ENCODE results near the gene RFWD3.

The RFWD3 gene

GRCh38 chr16:74617206-74617788 lies 49.4 kb downstream of the RFWD3 start:
- no peak for DNase-seq

DNA sequence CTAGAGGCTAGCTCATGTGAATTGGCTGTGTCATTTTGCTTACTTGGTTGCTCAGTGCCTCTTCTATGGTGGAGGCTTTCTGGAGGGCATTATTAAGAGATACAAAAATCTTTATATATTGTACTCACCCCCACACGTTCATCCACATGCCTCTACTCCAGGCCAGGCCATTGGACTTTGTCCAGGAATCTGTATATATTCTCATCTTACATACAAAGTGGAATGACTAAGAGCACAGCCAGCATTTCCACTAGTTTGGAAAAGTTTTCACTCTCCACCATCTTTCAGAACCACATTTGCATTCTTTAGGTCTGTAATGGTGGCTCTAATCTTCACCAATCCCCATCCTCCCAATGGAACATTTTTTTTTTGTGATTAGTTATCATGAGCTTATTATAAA lies 55.0 kb downstream of the RFWD3 start:
- no peak for DNase-seq

DNA sequence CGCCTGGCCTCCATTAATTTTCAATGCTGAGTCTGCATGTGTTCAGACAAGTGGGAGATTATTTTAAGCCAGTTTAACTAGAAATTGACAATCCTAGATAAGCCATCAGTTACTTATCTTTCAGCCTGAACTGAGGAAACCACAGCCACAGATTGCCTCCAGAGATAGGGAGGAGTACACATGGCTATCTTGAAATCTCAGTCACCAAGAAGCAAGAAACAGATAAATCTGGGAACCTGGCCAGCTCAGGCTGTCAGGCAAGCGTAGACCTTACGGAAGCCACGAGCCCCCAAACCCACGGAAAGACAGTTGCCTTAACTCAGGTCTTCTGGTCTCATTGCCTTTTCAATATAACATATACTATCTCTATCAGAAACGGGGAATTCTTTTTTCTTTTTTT lies 57.7 kb downstream of the RFWD3 start:
- DNase-seq, result no peak

GRCh38 chr16:74608381-74608780 lies 58.3 kb downstream of the RFWD3 start:
- DNase-seq, result no peak

DNA sequence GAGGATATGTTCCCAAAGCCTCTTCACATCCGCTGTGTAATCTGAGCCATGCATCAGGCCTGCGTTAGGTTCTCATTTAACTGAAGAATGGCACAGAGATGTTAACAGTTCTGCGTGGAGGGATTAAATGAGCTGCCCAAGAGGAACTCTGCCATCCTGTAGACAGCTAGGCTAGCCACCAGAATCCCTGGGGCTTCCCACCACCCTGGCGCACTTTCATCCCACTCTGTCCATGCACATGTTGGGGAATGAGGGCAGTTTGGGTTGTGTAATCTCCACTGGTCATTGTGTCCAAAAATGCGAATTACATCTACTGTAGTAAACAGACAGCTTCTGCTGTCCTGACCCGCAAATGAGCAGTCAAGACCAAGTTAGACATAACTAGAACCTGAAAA lies 58.7 kb downstream of the RFWD3 start:
- no peak for DNase-seq

- no peak for DNase-seq
Observed at GRCh38 chr16:74607310-74607961, 59.2 kb downstream of the RFWD3 start.

DNA sequence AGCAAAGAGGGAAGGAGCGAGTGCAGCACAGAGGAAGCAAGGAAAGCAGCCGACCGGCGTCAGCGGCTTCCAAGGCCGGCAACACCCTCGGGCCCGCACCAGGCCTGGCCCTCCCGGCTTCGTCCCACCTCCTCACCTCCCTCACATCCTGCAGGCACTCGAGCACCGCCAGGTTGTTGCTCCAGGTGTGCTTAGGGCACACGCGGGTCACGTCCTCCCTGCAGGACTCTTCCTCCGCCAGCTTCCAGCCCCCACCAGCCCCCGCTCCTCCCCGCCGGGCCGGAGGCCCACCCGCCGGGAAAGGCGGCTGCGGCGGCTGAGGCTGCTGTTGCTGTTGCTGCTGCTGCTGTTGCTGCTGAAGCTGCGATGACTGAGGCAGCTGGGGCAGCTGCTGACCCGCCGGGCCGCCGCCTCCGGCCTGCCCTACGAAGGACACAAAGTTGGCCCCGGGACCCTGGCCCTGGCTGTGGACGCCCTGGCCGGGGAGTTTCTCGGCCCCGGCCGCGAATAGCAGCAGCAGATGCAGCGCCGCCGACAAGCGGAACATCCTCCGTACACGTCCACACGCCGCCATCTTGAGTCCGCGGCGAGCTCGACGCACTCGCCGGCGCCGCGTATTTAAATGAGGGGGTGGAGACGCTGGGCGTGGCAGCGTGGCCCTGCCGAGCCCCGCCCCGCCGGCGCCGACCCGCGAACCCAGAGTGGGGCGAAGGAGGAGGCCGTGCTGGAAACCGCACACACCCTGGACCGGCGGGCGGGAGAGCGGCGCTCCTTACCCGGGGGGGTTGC lies 60.0 kb downstream of the RFWD3 start, which contains the start of gene GLG1:
GLG1 (minus strand) TSS at position 594 of the 789 bp plus-strand sequence; CDS start at position 574, 20 bp downstream.
- peak; percentile 92 for DNase-seq

DNA sequence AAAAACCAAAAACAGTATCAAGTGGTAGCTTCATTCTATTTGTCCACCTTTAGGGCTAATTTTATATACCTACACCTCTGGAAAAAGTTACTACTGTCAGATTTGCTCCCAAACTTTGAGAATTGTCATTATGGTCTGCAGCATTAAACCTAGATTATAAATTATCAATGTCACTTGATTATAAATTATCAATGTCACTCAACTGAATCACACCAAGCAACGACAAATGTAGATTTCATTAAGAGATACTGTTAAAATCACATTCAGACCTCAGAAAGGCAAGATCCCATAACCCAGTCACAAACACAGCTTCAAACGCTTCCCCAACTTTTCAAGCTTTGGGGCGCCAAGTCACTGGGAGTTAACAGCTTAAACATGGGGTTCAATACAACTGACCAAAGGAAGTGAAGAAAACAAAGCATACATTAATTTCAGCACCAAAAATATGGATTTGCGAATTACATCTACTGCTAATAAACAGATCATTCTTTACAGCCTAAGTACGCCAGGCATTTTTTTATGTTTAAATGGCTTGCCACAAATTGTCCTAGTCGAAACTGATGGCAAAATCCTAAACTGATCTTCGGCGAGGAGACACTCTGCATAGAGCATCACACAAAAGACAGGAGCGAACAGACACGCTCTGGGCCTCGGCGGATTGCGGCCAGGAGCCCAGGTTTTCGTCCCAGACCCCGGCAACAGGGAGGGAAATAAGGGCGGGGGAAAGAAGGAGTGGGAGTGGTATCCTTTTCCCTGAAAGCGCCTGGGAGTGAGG lies 60.7 kb downstream of the RFWD3 start:
- DNase-seq, result no peak

DNA sequence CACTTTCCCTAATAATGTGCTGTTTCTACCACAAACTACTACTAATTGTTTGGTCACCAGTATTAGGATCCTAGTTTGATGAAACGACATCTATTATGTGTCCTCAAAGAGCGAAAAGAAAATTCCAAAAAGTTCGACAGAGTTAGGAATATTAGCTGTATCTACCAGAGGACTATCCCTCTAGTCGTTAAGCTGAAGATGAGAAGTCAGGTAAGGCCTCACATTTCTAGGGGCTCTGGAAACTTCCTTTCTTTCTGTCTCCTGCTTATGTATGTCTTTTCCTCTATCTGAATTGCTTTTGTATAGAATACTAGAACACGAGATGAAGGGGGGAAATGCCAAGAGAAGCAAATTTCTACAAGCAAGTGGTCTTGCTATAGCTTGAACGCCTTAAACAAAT lies 61.3 kb downstream of the RFWD3 start:
- DNase-seq, result no peak

- DNase-seq, result no peak
Observed at GRCh38 chr16:74603848-74604247, 62.8 kb downstream of the RFWD3 start.

DNA sequence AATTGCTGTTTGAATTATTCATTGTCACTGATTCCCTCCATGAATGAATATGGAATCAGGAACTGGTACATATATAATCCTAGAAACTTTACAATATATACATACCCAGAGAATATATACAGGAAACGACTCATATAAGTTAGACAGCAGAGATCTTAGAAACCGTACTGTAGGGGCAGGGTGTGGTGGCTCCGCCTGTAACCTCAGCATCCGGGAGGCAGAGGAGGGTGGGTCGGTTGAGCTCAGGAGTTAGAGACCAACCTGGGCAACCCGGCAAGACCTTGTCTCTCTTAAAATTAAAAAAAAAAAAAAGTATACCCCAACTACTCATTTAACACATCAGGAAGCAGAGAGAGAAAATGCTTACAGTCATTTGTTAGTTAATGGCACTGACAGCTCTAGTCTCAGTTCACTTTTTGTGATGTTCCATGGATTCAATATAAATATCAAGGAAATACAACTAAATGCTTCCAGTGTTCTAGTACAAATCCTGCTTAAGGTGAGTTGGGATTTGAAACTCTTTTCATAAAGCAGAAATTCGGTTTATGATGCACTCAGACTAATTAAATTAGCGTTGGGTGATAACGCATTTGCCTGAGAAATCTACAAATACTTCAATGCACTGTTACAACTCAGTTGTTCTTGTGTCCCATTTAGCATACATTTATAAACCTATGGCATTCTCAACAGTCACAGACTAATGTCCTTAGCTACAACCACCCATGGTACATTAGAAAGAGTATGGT lies 65.4 kb downstream of the RFWD3 start:
- DNase-seq, result peak; percentile 25

DNA sequence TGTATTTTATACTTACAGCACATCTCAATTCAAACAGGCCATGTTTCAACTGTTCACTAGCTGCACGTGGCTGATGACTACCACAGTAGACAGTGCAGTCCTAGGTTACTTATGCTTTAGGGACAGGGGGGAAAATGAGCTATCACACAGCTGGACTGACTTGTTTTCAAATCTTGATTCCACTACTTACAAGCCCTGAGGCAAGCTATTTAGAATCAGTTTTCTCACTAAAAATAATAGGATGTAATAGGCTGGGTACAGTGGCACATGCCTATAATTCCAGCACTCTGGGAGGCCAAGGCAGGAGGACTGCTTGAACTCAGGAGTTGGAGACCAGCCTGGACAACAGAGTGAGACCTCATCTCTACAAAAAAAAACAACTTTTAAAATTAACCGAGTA lies 70.1 kb downstream of the RFWD3 start:
- no peak for DNase-seq

- DNase-seq, result no peak
Observed at GRCh38 chr16:74592847-74593246, 73.8 kb downstream of the RFWD3 start.

- DNase-seq, result no peak
Observed at GRCh38 chr16:74591876-74592650, 74.6 kb downstream of the RFWD3 start.

DNA sequence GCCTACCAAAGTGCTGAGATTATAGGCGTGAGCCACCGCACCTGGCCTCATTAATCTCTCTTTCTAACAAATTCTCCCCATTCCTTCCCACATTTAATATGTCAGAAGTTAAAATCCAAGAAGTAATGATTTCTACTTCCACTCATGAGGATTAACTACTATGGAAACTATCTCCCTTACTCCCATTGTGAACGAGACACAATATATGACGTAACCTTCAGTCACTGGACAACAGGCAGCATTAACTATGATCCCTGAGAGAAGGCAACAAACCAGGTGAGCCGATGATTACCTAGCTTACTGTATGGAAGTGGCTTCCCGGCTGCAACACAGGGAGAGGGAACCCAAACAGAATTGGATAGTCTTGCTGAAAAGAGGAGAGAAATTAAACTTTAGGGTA lies 79.7 kb downstream of the RFWD3 start:
- no peak for DNase-seq

- no peak for DNase-seq
Observed at GRCh38 chr16:74585846-74586443, 80.7 kb downstream of the RFWD3 start.

GRCh38 chr16:74583926-74584666 lies 82.6 kb downstream of the RFWD3 start:
- no peak for DNase-seq

DNA sequence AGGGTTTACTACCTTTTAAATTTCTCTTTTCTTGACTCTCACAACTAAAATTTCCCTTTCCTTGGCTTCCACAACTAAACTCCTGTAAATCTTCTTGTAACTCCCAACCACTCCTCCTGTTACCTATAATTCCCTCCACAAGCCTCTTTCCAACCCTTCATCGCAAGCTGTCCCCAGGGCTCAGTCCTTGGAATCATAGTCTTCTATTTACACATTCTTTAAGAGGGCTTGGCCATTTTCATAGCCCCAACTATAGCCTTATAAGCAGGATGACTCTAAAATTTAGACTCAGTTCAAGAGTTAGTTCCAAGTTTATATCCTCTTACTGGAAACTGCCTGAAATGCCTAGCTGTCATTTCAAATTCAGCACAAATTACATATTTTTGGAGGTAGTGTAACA lies 83.7 kb downstream of the RFWD3 start:
- no peak for DNase-seq

DNA sequence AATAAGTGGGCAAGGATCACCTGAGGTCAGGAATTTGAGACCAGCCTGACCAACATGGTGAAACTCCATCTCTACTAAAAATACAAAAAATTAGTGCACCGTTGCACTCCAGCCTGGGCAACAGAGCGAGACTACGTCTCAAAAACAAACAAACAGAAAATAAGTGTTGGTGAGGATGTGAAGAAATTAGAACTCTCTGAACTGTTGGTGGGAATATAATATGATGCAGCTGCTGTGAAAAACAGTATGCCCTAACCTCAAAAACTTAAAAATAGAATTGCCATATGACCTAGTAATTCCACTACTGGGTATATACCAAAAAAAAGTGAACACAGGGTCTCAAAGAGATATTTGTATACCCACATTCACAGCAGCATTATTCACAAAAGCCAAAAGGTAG lies 85.8 kb downstream of the RFWD3 start:
- DNase-seq, result no peak

GRCh38 chr16:74578838-74579237 lies 87.8 kb downstream of the RFWD3 start:
- no peak for DNase-seq

DNA sequence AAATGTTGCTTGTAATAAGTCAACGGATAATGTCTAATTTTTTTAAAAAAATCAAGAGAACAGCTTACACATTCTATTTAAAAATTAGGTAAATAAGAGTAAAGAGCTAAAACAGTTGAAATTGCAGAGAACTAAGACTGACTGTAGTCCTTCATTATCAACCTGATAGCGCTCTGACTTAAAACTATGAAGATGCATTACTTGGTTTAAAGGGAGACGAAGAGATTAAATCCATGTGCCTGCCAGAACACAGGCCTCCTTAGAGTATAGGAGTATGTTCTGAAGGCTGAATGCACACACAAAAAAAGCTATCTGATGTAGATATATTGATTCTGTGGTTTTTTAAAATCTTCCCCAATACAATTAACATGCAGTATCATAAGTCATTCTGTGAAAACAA lies 88.2 kb downstream of the RFWD3 start:
- no peak for DNase-seq
